Stimulated activated CD4-positive, alpha-beta T cell treated with anti-CD3 and anti-CD28 coated beads, Interleukin-12 subunit alpha, Interleukin-12 subunit beta, amount 100 ng/mL, for 48 hours (primary cell): ENCODE results near the gene CD82.

Experiments used
- DNase-seq, 3 donors: peaks; one replicate each; pipeline ENCODE4 v3.0.0-alpha.2; 2020; ENCODE audit warnings: low read depth in 2 of 3, low spot score in 1 of 3

The CD82 gene

DNA sequence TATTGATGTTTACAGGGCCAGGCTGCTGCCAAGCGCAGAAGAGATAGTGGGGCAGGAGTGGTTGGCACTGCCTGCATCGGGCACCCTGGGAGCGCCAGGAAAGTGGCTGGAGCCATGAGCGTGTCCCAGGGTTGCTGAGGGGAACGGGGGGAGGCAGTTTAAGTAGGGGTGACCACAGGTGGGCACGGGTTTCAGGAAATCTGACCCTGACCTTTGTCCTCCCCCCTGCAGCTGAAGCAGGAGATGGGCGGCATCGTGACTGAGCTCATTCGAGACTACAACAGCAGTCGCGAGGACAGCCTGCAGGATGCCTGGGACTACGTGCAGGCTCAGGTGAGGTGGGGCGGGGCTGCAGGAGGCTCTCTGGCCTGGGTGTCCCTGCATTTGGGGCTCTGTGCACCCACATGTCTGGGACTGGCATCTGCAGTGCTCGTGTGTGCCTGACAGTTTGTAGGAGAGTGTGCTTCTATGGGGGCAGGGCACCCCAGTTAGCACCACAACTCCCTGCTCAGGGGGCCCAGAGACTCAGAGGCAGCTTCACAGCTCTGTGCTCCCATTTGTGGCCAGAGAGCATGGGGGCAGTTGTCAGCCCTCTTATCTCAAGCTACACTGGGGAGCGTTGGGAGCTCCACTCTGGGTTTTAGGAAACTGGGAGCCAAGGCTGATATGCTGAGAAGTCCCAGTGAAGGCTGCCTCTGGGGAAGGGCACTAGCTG is 49.7 kb downstream of the CD82 start:
- no peak for DNase-seq

DNA sequence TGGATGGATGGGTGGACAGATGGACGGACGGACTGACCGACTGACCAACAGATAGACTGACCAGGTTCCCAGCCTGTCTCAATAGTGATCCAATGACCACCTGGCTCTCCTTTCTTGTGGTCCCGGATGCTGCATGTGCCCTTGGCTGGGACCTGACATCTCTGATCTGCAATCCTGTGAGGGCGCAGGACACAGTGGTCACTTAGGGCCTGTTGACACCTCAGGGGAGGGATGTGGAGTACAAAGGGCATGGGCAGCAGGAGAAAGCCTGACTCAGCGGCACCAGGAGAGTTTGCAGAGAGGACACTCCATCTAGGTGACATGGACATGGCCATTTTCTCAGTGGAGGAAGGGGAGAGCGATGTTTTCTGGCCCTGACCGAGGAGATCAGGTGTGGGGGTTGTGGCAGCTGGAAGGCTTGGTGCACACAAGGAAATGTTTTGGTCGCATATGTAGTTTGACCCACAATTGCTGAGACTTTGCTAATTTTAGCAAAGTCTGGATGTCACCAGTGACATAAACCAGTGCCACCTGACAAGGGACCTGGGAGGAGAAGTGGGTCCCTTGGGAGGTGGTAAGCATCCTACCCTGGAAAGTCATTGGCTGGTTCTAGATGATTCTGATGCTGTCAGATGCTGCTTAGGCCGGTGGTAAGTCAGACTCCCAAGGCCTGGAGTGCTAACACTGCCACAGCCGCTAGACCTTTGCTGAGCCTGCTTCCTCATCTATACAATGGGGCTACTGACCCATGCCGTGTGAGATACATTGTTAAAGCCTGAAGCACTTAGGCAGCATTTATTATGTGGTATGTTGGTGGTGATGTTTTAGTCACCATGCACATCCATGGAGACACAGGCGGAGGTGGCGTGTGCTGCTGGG is 50.7 kb downstream of the CD82 start:
- DNase-seq: no peak

DNA sequence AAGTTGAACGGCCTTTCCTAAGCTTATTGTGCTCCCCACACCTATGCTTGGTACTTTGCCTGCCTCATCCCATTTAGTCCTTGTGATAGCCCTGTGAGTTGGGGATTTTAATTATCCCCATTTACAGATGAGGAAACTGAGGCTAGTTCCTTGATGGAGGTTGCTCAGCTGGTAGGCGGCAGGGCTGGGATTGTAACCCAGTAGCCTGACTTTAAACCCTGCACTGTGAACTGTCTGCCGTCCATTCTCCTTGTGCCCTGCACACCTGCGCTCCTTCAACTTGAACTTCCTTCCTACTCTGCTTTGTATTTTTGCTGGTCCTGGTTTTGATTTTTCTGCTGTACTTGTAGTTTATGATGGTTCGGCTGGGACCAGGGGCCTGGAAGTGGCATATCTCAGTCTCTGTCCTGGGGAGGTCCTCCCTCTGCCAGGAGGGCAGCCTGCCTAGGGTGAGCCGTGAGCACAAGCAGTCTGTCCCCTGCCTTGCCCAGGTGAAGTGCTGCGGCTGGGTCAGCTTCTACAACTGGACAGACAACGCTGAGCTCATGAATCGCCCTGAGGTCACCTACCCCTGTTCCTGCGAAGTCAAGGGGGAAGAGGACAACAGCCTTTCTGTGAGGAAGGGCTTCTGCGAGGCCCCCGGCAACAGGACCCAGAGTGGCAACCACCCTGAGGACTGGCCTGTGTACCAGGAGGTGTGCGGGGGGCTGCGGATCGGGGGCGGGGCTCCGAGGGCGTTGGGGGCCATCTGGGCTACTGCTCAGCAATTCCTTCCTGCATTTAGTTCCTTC is 52.4 kb downstream of the CD82 start:
- no peak for DNase-seq

DNA sequence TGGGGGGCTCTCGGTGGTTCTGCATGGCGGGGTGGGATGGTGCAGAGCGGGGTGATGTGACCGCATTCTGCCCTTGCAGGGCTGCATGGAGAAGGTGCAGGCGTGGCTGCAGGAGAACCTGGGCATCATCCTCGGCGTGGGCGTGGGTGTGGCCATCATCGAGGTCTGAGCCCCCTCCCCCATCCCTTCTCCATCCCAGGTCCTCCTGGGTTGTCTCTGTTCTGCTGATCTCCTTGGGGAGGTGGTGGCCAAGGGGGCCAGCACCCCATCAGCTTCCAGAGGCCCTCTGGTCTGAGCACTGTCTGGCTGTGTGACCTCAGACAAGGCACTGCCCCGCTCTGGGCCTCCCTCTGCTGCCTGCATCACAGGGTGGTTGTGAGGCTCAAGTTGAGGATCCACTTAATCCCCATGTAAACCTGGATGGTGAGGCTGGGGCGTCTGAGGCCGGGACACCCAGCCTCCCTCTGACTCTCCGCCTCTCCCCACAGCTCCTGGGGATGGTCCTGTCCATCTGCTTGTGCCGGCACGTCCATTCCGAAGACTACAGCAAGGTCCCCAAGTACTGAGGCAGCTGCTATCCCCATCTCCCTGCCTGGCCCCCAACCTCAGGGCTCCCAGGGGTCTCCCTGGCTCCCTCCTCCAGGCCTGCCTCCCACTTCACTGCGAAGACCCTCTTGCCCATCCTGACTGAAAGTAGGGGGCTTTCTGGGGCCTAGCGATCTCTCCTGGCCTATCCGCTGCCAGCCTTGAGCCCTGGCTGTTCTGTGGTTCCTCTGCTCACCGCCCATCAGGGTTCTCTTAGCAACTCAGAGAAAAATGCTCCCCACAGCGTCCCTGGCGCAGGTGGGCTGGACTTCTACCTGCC is 53.3 kb downstream of the CD82 start:
- no peak for DNase-seq

DNA sequence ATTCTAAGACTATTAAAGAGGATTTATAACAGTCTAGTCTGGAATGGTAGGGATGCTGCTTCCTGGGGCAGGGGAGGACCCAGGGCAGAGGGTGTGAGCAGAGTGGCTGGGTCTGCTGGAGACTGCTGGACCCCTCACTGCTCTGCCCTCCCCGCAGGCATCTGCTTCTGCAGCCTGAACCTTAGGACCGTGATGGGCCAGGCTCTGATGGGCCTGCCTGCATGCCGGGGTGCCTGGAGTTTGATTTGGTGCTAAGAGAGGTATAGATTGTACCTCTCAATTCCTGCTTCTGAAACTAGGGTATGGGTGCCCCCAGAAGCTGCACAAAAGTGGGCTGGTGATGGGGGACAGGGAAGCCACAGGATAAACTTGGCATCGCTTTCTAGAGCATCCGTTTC is 54.9 kb downstream of the CD82 start:
- DNase-seq: no peak

DNA sequence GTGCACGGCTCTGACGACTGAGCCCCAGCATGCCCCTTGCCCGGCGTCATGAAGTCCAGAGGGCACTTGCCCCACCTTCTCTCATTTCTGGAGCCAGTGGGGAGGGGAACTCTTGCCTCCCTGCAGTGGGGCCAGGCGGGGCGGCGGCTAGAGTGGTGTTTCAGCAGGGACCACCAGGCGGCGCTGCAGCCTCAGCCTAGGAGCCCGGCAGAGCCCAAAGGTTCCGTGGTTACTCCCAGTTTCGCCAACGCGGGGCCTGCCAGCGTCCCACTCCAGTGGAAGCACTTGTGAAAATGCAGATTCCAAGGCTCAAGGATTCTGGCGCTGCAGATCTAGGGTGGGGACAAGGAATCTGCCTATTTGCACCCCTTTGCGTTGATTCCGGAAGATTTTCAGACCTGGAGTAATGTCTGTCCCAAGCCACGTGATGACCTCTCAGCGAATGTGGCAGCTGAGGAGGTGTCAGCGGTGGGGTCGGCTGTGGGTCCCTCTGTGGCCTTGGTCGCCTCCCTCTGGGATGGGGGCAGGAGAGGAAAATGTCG is 55.7 kb downstream of the CD82 start:
- peak in 2 of 3 donors; percentile 45 to 61 for DNase-seq

DNA sequence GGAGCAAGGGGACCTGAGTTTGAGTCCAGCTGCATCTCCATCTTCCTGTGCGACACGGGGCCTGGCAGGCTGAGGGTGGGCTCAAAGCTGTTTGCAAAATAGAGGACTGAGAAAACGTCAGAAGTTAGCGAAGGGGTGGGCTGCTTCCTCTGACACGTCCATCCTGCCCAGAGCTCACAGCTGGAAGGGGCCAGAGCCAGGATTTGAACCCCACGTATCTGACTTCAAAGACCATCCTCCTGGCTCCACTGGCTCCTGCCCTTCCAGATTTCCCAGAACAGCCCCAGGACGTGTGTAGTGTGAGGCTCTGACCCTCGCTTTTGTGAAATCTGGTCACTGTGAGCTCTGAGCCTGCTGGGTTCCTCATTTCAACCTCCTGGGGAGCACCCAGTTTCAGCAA is 56.3 kb downstream of the CD82 start:
- DNase-seq: no peak

DNA sequence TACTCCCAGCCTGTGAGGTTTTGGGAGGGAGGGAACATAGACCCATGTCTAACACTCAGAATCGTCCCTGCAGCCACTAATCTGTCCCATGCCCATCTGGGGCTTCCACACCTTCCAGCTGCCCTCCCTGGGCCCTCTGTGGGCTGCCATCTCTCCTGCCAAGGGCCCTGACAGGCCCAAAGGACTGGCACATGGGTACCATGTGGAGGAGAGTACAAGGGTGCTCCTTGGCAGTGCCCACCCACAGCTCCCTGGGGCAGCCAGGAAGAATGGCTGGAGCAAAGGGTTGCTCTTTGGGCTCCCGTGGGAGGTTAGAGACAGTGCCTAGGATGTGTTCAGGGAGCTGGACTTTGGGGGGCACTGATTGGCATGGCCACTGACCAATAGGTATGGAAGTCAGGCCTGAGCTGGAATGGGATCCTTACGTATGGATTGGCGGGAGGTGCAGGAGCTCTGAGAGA is 56.8 kb downstream of the CD82 start:
- no peak for DNase-seq

DNA sequence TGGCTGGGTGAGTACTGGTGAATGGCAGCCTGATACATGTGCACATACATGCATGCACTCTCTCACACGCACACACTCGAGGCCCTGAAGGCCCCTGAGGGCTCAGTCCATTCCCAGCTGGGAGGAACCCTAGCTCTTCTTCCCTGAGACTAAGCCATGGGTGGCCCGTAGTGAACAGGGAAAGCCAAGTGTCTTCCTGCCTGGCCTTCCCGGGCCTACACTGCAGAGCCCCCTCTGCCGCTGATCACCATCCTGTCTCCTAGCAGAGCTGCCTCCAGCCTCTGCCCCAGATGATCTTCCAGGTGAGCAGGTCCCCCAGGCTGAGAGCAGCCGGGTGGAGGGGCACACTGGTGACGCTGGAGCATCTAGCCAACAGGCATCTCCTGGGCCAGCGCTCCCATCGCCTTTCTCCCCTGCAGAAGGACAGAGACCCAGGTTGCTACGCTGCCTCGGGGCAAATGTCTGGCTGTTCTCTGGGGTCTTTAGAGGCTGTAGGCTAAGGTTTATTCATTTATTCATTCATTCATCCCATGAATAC is 57.3 kb downstream of the CD82 start:
- no peak for DNase-seq

DNA sequence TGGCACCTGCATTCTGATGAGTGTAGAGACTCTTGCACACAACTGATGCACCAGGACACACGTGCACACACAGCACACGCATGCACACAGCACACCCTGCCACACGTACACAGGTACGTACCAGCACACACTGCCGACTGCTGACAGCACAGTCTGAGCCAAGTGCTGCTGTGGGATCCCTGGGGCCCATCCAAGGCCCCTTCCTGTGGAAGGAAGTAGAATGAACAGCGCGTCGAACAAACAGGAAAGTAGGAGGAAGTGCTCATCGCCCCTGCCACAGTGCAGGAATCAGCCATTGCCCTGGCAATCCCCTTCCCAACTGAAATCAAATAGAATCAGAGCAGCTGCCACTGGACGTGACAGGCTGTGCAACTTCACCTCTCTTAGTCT is 57.9 kb downstream of the CD82 start:
- no peak for DNase-seq

DNA sequence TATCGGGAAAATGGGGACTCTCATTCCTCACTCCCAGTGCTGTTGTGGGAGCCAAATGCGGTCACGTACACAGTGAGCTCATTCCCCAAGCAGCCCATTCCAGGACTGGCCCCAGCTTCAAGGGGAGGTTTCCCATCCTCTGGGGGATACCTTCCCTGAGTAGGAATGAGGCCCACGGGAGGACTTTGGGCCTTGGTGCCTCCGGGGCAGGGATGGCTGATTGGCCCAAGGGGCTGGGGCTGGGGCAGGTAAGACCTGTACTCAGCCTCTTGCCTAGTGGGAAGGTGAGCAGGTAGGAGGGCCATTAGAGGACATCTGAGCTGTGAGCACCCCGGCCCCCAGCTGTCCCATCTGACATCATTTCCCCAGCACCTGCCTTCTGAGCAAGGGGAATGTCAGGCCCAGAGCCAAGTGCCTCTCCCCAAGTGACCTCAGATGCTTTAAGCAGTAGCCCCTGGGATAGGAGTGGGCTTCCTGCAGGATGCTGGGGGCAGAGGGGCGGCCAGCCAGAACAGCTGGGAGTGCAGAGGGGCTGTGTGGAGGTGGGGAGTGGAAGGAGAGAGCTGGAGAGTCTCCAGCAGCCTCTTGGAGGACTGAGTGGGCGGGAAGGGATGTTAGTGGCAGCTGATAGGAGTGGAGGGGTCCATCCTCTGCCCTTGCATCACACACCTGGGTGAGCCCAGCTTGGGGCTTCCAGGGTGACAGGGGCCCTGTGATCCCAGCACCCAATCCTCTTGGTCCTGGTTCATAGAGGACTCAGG is 58.4 kb downstream of the CD82 start:
- DNase-seq: no peak

DNA sequence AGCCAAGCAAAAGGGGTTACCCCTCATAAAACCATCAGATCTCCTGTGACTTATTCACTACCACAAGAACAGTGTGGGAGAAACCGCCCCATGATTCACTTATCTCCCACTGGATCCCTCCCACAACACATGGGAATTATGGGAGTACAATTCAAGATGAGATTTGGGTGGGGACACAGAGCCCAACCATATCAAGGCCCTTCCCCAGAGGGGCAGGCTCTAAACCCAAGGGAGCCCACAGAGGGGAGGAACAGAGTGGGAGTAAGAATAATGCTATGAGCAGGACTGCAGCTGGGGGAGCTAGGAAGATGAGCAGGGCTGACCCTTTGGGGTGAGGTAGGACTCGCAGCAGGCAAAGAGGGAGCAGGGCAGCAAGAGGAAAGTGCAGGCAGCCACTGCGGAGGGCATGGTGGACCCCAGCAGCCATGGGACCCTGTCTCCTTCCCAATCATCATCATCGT is 59.3 kb downstream of the CD82 start:
- DNase-seq: no peak

DNA sequence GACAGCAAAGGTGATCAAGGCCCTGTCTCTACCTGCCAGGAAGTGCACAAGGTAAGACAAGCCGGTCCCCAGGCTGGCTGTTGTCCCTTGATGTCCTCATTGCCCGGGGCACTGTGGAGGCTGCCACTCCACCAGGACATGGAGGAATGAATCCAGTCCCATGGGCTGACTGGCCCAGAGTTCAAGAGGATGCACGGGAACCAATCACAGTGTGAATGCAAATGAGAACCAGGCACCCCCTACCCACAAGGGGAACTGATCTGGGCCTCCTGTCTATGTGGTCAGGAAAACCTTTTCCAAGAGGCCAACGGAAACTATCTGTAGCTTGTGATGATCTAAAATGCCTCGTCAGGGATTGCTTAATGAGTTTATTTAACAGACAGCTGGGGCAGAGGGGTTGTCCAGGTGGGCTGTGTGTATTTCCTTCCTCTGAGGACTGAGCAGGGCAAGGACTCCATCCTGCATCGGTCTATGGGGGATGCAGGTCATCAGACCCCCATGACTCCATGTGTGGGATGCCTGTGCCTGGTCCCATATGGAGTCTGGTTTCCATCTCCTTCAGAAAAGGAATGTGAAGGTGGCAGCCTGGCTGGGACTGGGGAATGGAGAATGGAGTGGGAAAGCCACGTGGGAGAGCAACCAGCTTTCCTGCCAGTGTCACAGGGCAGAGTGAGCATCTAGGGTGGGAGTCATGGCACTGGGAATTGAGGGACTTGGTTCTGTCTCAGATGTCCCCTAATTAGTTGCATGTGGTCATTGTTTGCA is 60.5 kb downstream of the CD82 start:
- DNase-seq: no peak

DNA sequence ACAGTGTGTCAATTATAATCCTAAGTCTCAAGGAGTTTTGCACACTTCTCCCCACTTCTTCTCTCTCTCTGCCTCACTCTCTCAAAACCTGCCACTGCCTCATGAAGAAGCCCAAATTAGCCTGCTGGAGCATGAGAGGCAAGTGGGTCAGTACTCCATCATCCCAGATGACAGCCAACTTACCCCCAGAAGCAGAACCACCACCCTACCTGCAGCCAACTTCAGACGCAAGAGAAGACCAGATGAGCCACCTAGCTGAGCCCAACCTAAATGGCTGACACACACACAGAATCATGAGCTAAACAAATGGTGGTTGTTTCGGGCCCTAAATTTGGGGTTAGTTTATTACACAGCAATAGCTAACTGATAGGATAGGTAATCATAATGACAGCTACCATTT is 61.2 kb downstream of the CD82 start:
- DNase-seq: no peak

DNA sequence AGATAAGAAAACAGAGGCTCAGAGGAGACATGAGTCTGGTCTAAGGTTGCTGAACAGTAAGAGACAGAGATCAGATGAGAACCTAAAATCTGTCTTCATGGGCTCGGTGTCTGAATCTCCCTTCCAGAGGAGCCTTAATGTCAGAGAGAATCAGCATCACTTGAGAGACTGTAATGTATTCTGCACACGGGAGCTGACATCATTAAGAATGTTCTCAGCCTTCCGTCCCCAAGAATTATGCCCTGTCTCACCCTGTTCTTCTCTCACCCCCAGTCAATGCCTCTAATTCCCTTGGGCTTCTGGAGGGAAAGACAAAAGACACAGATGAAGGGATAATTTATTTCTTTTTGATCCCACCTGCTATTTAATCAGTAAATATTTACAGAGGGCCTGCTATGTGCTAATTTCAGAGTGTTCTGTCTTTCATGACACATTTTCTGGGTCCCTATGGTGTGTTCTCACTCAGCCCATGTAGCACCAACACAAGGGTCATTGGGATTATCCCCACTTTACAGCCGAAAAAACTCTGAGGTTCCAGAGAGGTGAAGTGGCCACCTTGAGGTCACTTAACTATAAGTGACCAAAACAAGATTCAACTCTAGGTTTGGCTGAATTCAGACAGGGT is 61.8 kb downstream of the CD82 start:
- no peak for DNase-seq

DNA sequence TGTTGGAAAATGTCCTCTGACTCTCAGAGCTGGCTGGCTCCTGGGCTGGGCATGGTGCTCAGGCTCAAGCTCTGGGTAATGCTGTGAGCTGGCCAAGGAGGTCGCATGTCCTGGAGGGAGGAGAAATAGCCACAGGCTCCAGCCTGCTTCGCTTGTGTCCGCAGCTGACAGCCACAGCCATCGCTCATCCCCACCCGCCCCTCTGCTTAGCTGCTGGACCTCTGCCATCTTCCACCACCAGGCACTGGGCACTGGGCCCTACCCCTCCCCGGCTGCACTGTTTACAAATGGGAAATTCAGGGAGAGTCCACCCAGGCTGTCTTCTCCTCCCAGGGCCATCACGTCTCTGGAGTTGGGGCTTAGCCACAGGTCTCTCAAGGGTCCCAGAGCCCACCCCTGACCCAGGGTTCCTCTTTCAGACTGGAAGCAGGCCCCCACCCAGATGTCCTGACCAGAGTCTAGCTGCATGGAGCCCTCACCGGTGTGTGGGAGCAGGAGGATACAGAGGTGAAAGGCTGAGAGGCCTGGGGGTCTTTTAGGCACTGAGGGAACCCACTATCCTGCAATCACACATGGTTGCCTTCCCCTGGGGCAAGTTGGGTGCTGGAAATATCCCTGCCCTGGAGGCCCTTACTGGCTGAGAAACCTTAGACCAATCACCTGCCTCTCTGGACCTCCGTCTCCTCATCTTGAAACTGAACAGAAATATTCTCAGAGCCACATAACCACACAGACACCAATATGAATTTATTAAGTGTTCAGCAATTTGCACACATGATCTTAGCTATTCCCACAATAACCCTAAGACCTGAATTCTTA is 62.7 kb downstream of the CD82 start:
- no peak for DNase-seq
